ENCODE data around the gene MND1. TPM values are rescaled to one million over a fixed set of nuclear protein-coding genes. Genes with fewer than 3 reads are reported as not detected.

Gene MND1
- total and polyA plus RNA-seq, 2 of the 8 experiments (the other 6 are each of a cell fraction or from before 2014, with no cell fraction given), result 4.4 to 26.2 TPM

GRCh38 chr4:153421941-153422340 lies 77.5 kb downstream of the MND1 start:
- no peak overlapping the region for H3K14ac ChIP-seq (ENCODE audit: insufficient read length)
- 98% methylated on average over 3 of the region's 3 CpGs; no CpG with 5 or more reads in 1 of the 2 experiments for WGBS, 2 experiments (ENCODE audit: extremely low coverage in 1 of 2, insufficient coverage in 1 of 2, insufficient read length in 1 of 2, insufficient replicate concordance in 2 of 2, low coverage in 1 of 2, low lambda C conversion rate in 2 of 2, missing lambda C conversion rate in 1 of 2)
- no peak overlapping the region for H3K9ac ChIP-seq (replicated peaks in 1 of 4; ENCODE audit: extremely low read depth in 1 of 4, low read depth in 3 of 4, low read length in 3 of 4)
- H3K56ac ChIP-seq (replicated peaks; ENCODE audit: insufficient read length, low read depth, low read length), result no peak overlapping the region
- H3K23me2 ChIP-seq (ENCODE audit: low read depth, low read length), result no peaks in the 10 kb centered on the region
- H2BK15ac ChIP-seq (ENCODE audit: low read length), result no peak overlapping the region
- H4K91ac ChIP-seq (replicated peaks; ENCODE audit: insufficient read length, low read length), result no peak overlapping the region
- no peak for FAIRE-seq
- H3K27ac ChIP-seq (ENCODE audit: low read depth, low read length), result no peak overlapping the region
- no peak overlapping the region for H2BK120ac ChIP-seq (replicated peaks; ENCODE audit: low read depth, low read length)
- H4K8ac ChIP-seq (ENCODE audit: extremely low read depth, insufficient read depth, low read length), result no peak overlapping the region
- H3K9me3 ChIP-seq (ENCODE audit: insufficient read depth in 2 of 2, low read depth in 1 of 2, low read length in 1 of 2), result no peaks in the 10 kb centered on the region
- H2BK12ac ChIP-seq (ENCODE audit: low read depth, low read length), result no peak overlapping the region
- H4K5ac ChIP-seq (ENCODE audit: insufficient read length, low read depth, low read length), result no peak overlapping the region
- peaks cover 0 to 3% (median 1%) of the 10 kb centered on the region in 4 experiments; a peak in 2 of 7 replicates for H3K4me1 ChIP-seq (replicated peaks in 1 of 4; ENCODE audit: control insufficient read depth in 3 of 4, insufficient read depth in 4 of 4, low read length in 3 of 4)
- H3K4me3 ChIP-seq (ENCODE audit: extremely low read depth in 1 of 4, insufficient read depth in 2 of 4, low read depth in 3 of 4, low read length in 4 of 4), result no peak overlapping the region
- POLR2A ChIA-PET (ENCODE audit: partially characterized antibody), result no interaction called here
- no peaks in the 10 kb centered on the region for H3K79me1 ChIP-seq (ENCODE audit: low read depth, low read length)
- H2BK20ac ChIP-seq (ENCODE audit: low read length), result no peak overlapping the region
- no peak overlapping the region for H2AK5ac ChIP-seq (ENCODE audit: low read depth, low read length)
- H3K36me3 ChIP-seq (ENCODE audit: control insufficient read depth in 2 of 4, insufficient read depth in 4 of 4, low read length in 3 of 4), result no peaks in the 10 kb centered on the region; a peak in 1 of 8 replicates
- no peaks in the 10 kb centered on the region for H3K79me2 ChIP-seq (ENCODE audit: control insufficient read depth in 1 of 2, insufficient read depth in 2 of 2, low read length in 2 of 2)
- H2BK5ac ChIP-seq (ENCODE audit: low read depth, low read length), result no peak overlapping the region
- H3K23ac ChIP-seq (ENCODE audit: insufficient read length), result no peak overlapping the region
- no peak for DNase-seq (ENCODE audit: low read depth in 1 of 2, low spot score in 2 of 2)
- H4K20me1 ChIP-seq (replicated peaks in 1 of 2; ENCODE audit: control insufficient read depth in 1 of 2, insufficient read depth in 2 of 2, low read length in 2 of 2), result no peaks in the 10 kb centered on the region
- H3K4ac ChIP-seq (replicated peaks; ENCODE audit: insufficient read length, low read depth, low read length), result no peak overlapping the region
- H3K18ac ChIP-seq (ENCODE audit: extremely low read depth, low read length), result no peak overlapping the region
- no peak overlapping the region for H2AFZ ChIP-seq (ENCODE audit: low read length)
- CTCF ChIA-PET (ENCODE audit: partially characterized antibody), result interaction anchor here (0.7 to 1.4 kb wide), 3 partner anchors 13 to 179 kb away, joined by 3 to 4 read pairs (median 3); no protein-coding TSS in a partner anchor
- no peak overlapping the region for H3K4me2 ChIP-seq (ENCODE audit: insufficient read depth in 1 of 2, low read depth in 2 of 2, low read length in 2 of 2)
- no peaks in the 10 kb centered on the region for H3K27me3 ChIP-seq (replicated peaks in 1 of 4; ENCODE audit: control insufficient read depth in 3 of 4, extremely low read depth in 1 of 4, insufficient read depth in 3 of 4, low read length in 3 of 4)
- no peak for TF ChIP-seq SP1 (IDR thresholded peaks at IDR 0.05; ENCODE audit: low read depth, low read length)
- no peak for TF ChIP-seq BCL11A (IDR thresholded peaks at IDR 0.05; ENCODE audit: low read depth in 2 of 2, low read length in 2 of 2)
- TF ChIP-seq ZNF274 (IDR thresholded peaks at IDR 0.05; ENCODE audit: borderline replicate concordance, extremely low read depth, low read length), result no peak
- no peak for TF ChIP-seq SP2 (IDR thresholded peaks at IDR 0.05; ENCODE audit: low read length)
- TF ChIP-seq CTCF (IDR thresholded peaks at IDR 0.05; ENCODE audit: control extremely low read depth in 1 of 3, insufficient read depth in 1 of 3, low read depth in 1 of 3, low read length in 3 of 3), result no peak
- TF ChIP-seq KDM1A (IDR thresholded peaks at IDR 0.05; ENCODE audit: borderline replicate concordance, low read length), result no peak
- no peak for TF ChIP-seq POLR2AphosphoS5 (IDR thresholded peaks at IDR 0.05; ENCODE audit: low read depth, low read length)
- TF ChIP-seq SP4 (IDR thresholded peaks at IDR 0.05; ENCODE audit: low read length), result no peak
- no peak for TF ChIP-seq NRF1 (IDR thresholded peaks at IDR 0.05; ENCODE audit: low read depth, low read length)
- TF ChIP-seq CTBP2 (IDR thresholded peaks at IDR 0.05; ENCODE audit: borderline replicate concordance, insufficient read depth, insufficient read length, low read length), result no peak
- no peak for TF ChIP-seq GABPA (IDR thresholded peaks at IDR 0.05; ENCODE audit: borderline replicate concordance, insufficient read depth, low read length)
- TF ChIP-seq EP300 (IDR thresholded peaks at IDR 0.05; ENCODE audit: borderline replicate concordance in 1 of 2, low read depth in 2 of 2, low read length in 2 of 2), result no peak

Measured in H1 (cell line).